Measurements from ENCODE around the gene GMIP.
"Not testable (repeated sequence)": the region's sequence is repeated elsewhere in the genome, so short reads cannot be mapped to it uniquely, and the experiment has no call there.

GRCh38 chr19:19689023-19689422 is 45.6 kb upstream of the GMIP start:
- TF ChIP-seq CTCF (IDR thresholded peaks at IDR 0.05); POLR2AphosphoS5 (IDR thresholded peaks at IDR 0.05; ENCODE audit: low read depth, low read length); SIN3A (IDR thresholded peaks at IDR 0.05; ENCODE audit: borderline replicate concordance, insufficient read depth, low read depth, low read length); TCF7L2 (IDR thresholded peaks at IDR 0.05; ENCODE audit: low read depth, low read length); REST (IDR thresholded peaks at IDR 0.05; ENCODE audit: insufficient read depth in 1 of 2, low read depth in 2 of 2, low read length in 1 of 2): not testable (repeated sequence)

Data from Panc1 (cell line).